Stimulated activated CD8-positive, alpha-beta memory T cell treated with anti-CD3 and anti-CD28 coated beads, Interleukin-7, amount 100 ng/mL, for 1 hour (primary cell): ENCODE data around the gene PPP4R2.

Source experiments
- DNase-seq, 2 donors: peaks; one replicate each; pipeline ENCODE4 v3.0.0-alpha.2; 2020; ENCODE audit warnings: low read depth in 2 of 2

PPP4R2 gene

GRCh38 chr3:73069775-73070444 lies 73.3 kb downstream of the PPP4R2 start:
- no peak for DNase-seq

GRCh38 chr3:73070675-73071575 lies 74.3 kb downstream of the PPP4R2 start:
- DNase-seq: no peak

- no peak for DNase-seq
These were observed 75.3 kb downstream of the PPP4R2 start for GRCh38 chr3:73071952-73072351.

- no peak for DNase-seq
These were observed 76.0 kb downstream of the PPP4R2 start for GRCh38 chr3:73072634-73073033.

- no peak for DNase-seq
These were observed 76.6 kb downstream of the PPP4R2 start for GRCh38 chr3:73073091-73073707.

GRCh38 chr3:73074781-73075180 lies 78.2 kb downstream of the PPP4R2 start:
- DNase-seq: no peak

- no peak for DNase-seq
These were observed 83.8 kb downstream of the PPP4R2 start for GRCh38 chr3:73080216-73080966.

GRCh38 chr3:73081140-73081539 lies 84.5 kb downstream of the PPP4R2 start:
- no peak for DNase-seq

- DNase-seq: no peak
These were observed 87.6 kb downstream of the PPP4R2 start for GRCh38 chr3:73084170-73084569.

- peak; percentile 11 to 21 for DNase-seq
These were observed 89.5 kb downstream of the PPP4R2 start for GRCh38 chr3:73086071-73086494.

- DNase-seq: no peak
These were observed 97.5 kb downstream of the PPP4R2 start for GRCh38 chr3:73094129-73094528.

- no peak for DNase-seq
These were observed 98.3 kb downstream of the PPP4R2 start for GRCh38 chr3:73094951-73095350.

GRCh38 chr3:73096169-73096568 lies 99.6 kb downstream of the PPP4R2 start:
- no peak for DNase-seq

GRCh38 chr3:73098026-73098425 lies 101.4 kb downstream of the PPP4R2 start:
- no peak for DNase-seq

GRCh38 chr3:73098873-73099272 lies 102.3 kb downstream of the PPP4R2 start:
- DNase-seq: no peak

GRCh38 chr3:73100741-73101559 lies 104.3 kb downstream of the PPP4R2 start:
- peak; percentile 48 to 61 for DNase-seq

- no peak for DNase-seq
These were observed 105.3 kb downstream of the PPP4R2 start for GRCh38 chr3:73101881-73102280.

- DNase-seq: no peak
These were observed 110.6 kb downstream of the PPP4R2 start for GRCh38 chr3:73107215-73107614.

GRCh38 chr3:73107676-73108187 lies 111.1 kb downstream of the PPP4R2 start:
- DNase-seq: no peak

- no peak for DNase-seq
These were observed 112.1 kb downstream of the PPP4R2 start for GRCh38 chr3:73108750-73109149.

- no peak for DNase-seq
These were observed 113.9 kb downstream of the PPP4R2 start for GRCh38 chr3:73110530-73110929.
